Ishikawa (cell line): Measurements from ENCODE around the gene ACTR8.

Experiments used
- CEBPB ChIP-seq: IDR thresholded peaks from 2 replicates; pipeline ENCODE4 v1.6.1; 2012
- EP300 ChIP-seq: IDR thresholded peaks from 2 replicates; pipeline ENCODE4 v1.6.1; 2012; ENCODE audit warnings: borderline replicate concordance
- MAX ChIP-seq: IDR thresholded peaks from 2 replicates; pipeline ENCODE4 v1.6.1; 2012
- NFIC ChIP-seq: IDR thresholded peaks from 2 replicates; pipeline ENCODE4 v1.6.1; 2012
- TEAD4 ChIP-seq: IDR thresholded peaks from 2 replicates; pipeline ENCODE4 v1.6.1; 2012
- USF1 ChIP-seq: IDR thresholded peaks from 2 replicates; pipeline ENCODE4 v1.6.1; 2012

- no peak for TF ChIP-seq MAX
- no peak for TF ChIP-seq USF1
- TF ChIP-seq EP300, result no peak
- TF ChIP-seq CEBPB, result no peak
- no peak for TF ChIP-seq TEAD4
- no peak for TF ChIP-seq NFIC
These were observed 55.9 kb downstream of the ACTR8 start for GRCh38 chr3:53826048-53826447.
